ENCODE data around the gene IDH3A. TPM values are rescaled to one million over a fixed set of nuclear protein-coding genes. Genes with fewer than 3 reads are reported as not detected.

The IDH3A gene
- total RNA-seq, 1 experiment from 2014 or later, result 40.2 TPM

- H4K91ac ChIP-seq (ENCODE audit: insufficient read length, low read depth, low read length), result no peak overlapping the region
- peaks cover 2% of the 10 kb centered on the region; the same call in 1 of the 2 replicates for H3K4me1 ChIP-seq (ENCODE audit: insufficient read depth, low read length)
- H3K27ac Mint-ChIP-seq, result no peak overlapping the region
- no peak overlapping the region for H2BK20ac ChIP-seq (ENCODE audit: low read depth, low read length, poor library complexity, severe bottlenecking)
- no CpG with 5 or more reads among the region's 5 CpGs for WGBS (ENCODE audit: extremely low coverage, insufficient read length, low lambda C conversion rate)
- H3K23ac ChIP-seq (ENCODE audit: insufficient read length, low read depth, low read length), result no peak overlapping the region
- no peak overlapping the region for H2BK5ac ChIP-seq (ENCODE audit: insufficient read length, low read length)
- no peak overlapping the region for H3K9ac ChIP-seq (ENCODE audit: extremely low read depth, insufficient read length, low read length)
- H2BK120ac ChIP-seq (ENCODE audit: low read depth, low read length, poor library complexity, severe bottlenecking), result no peak overlapping the region
- no peak overlapping the region for H3K4me3 Mint-ChIP-seq
- H2BK15ac ChIP-seq (ENCODE audit: low read depth, low read length), result no peak overlapping the region
- no peak overlapping the region for H2BK12ac ChIP-seq (ENCODE audit: insufficient read length, low read depth, low read length)
- H3T11ph ChIP-seq (ENCODE audit: low read length), result no peak overlapping the region
- no peak for TF ChIP-seq CTCF (conservative IDR thresholded peaks at IDR 0.05)
- no peaks in the 10 kb centered on the region for H3K79me1 ChIP-seq (ENCODE audit: insufficient read depth, low read depth, low read length, poor library complexity, severe bottlenecking)
- no peak overlapping the region for H4K5ac ChIP-seq (ENCODE audit: insufficient read length, low read depth, low read length)
- peaks cover 13 to 23% of the 10 kb centered on the region in 2 experiments for H3K4me1 Mint-ChIP-seq
- no peaks in the 10 kb centered on the region for H3K36me3 Mint-ChIP-seq (ENCODE audit: insufficient read depth in 1 of 3, low read depth in 3 of 3)
- H3K9me3 Mint-ChIP-seq, result no peaks in the 10 kb centered on the region; a peak in 1 of 5 replicates
- peaks cover 2% of the 10 kb centered on the region; the same call in 1 of the 2 replicates for H3K27me3 Mint-ChIP-seq (ENCODE audit: low read depth)
- no peaks in the 10 kb centered on the region for H3K23me2 ChIP-seq (ENCODE audit: insufficient read length, low read depth, low read length, poor library complexity, severe bottlenecking)
- H2AK5ac ChIP-seq (ENCODE audit: insufficient read length, low read length), result no peak overlapping the region
- DNase-seq, result no peak
- H3K9me3 ChIP-seq (ENCODE audit: control insufficient read depth, low read depth, low read length), result no peaks in the 10 kb centered on the region
- H3K4ac ChIP-seq (ENCODE audit: low read depth, low read length), result no peak overlapping the region
- H4K8ac ChIP-seq (replicated peaks; ENCODE audit: insufficient read length, low read depth, low read length), result no peak overlapping the region
- no peaks in the 10 kb centered on the region for H3K27me3 ChIP-seq (ENCODE audit: insufficient read depth, low read length)
- H4K20me1 ChIP-seq (ENCODE audit: control insufficient read depth, insufficient read depth, insufficient read length), result no peaks in the 10 kb centered on the region
- no peak overlapping the region for H3K18ac ChIP-seq (ENCODE audit: insufficient read length, low read depth, low read length)
- H2AFZ ChIP-seq (ENCODE audit: low read length), result no peak overlapping the region
- H3K56ac ChIP-seq (ENCODE audit: insufficient read length, low read depth, low read length), result no peak overlapping the region
- H3K4me2 ChIP-seq (ENCODE audit: insufficient read depth, insufficient read length, low read length), result no peak overlapping the region
- no peak overlapping the region for H3K14ac ChIP-seq (ENCODE audit: insufficient read depth, low read length)
- no peaks in the 10 kb centered on the region for H3K79me2 ChIP-seq (ENCODE audit: insufficient read depth, low read length)
- H3K27ac ChIP-seq (ENCODE audit: insufficient read length, low read depth, low read length), result no peak overlapping the region
Measured at GRCh38 chr15:78210349-78210717, 61.2 kb downstream of the IDH3A start.
